Caco-2 (cell line): ENCODE data around the gene CREBL2. TPM values are rescaled to one million over a fixed set of nuclear protein-coding genes. Genes with fewer than 3 reads are reported as not detected.

ENCODE experiments used
- BruUV-seq: library from RNA; stranded (reverse); fragments of 400-500 nt; replicated peaks from 2 replicates; lab custom pipeline; 2021; lab: Mats Ljungman, UMichigan
- CTCF ChIA-PET: fragments of 300-600 bp; sonication (Branson Sonifier 250); formaldehyde crosslinking; loops from one replicate; lab custom pipeline; 2022; ENCODE audit warnings: antibody characterized with exemption; lab: Charles Lee
- POLR2A ChIA-PET: fragments of 300-600 bp; sonication (Branson Sonifier 250); formaldehyde crosslinking; loops from one replicate; lab custom pipeline; 2022; ENCODE audit warnings: antibody characterized with exemption; lab: Charles Lee
- DNase-seq, 2 experiments: peaks; one replicate each; pipeline versions ENCODE4 v3.0.0 to v3.0.0-alpha.2; 2020 to 2022
- H3K27me3 ChIP-seq: replicated peaks from 2 replicates; pipeline ENCODE4 v1.6.0; 2011; ENCODE audit warnings: low read length; ENCODE audit not compliant: control insufficient read depth, insufficient read depth
- H3K36me3 ChIP-seq: 2 replicates; pipeline ENCODE4 v1.5.1; 2011; ENCODE audit warnings: low read length; ENCODE audit not compliant: control insufficient read depth, insufficient read depth
- H3K4me1 ChIP-seq: fragments of 250-450 bp; sonication (Bioruptor Pico); 2 replicates; pipeline ENCODE4 v1.5.1; 2020; ENCODE audit warnings: mild to moderate bottlenecking
- H3K4me3 ChIP-seq: 2 replicates; pipeline ENCODE4 v1.5.1; 2011; ENCODE audit warnings: low read depth, mild to moderate bottlenecking, control low read depth, low read length
- H3K9me3 ChIP-seq: fragments of 250-450 bp; sonication (Bioruptor Pico); 2 replicates; pipeline ENCODE4 v1.5.1; 2020; ENCODE audit warnings: mild to moderate bottlenecking, moderate library complexity
- H3K27ac Mint-ChIP-seq: one replicate; pipeline ENCODE4 v1.8.0; 2022; ENCODE audit warnings: mixed read lengths; ENCODE audit not compliant: unreplicated experiment
- H3K27me3 Mint-ChIP-seq: one replicate; pipeline ENCODE4 v1.8.0; 2022; ENCODE audit warnings: mixed read lengths; ENCODE audit not compliant: insufficient read depth, unreplicated experiment
- H3K36me3 Mint-ChIP-seq: one replicate; pipeline ENCODE4 v1.8.0; 2022; ENCODE audit warnings: mild to moderate bottlenecking, mixed read lengths; ENCODE audit not compliant: insufficient read depth, unreplicated experiment
- H3K4me1 Mint-ChIP-seq: one replicate; pipeline ENCODE4 v1.8.0; 2022; ENCODE audit warnings: low read depth, mixed read lengths; ENCODE audit not compliant: unreplicated experiment
- H3K4me3 Mint-ChIP-seq: one replicate; pipeline ENCODE4 v1.8.0; 2022; ENCODE audit warnings: mild to moderate bottlenecking, moderate library complexity, mixed read lengths; ENCODE audit not compliant: unreplicated experiment
- H3K9me3 Mint-ChIP-seq: one replicate; pipeline ENCODE4 v1.8.0; 2022; ENCODE audit warnings: mixed read lengths; ENCODE audit not compliant: unreplicated experiment
- intact Hi-C: fragments of 100-400 bp; cut with micrococcal nuclease; formaldehyde crosslinking; loops from one replicate; pipeline ENCODE4 v1.10.0; 2022; ENCODE audit not compliant: unreplicated experiment
- total RNA-seq: library from RNA; stranded (reverse); gene quantifications from 2 replicates; pipeline ENCODE4 v1.2.3, GENCODE V29; 2022
- TF ChIP-seq, protein P1 (sequence below), 2 experiments: fragments of 200-600 bp in 1 of 2; IDR thresholded peaks; 1 replicate in 1 of 2; 2 replicates in 1 of 2; pipeline versions ENCODE4 v1.5.1 to v1.8.0; 2011 to 2022; ENCODE audit warnings: antibody characterized with exemption in 1 of 2, control low read depth in 1 of 2, inconsistent platforms in 1 of 2, low read depth in 1 of 2, low read length in 1 of 2, mild to moderate bottlenecking in 1 of 2, moderate library complexity in 1 of 2; ENCODE audit not compliant: insufficient read depth in 1 of 2, severe bottlenecking in 1 of 2, unreplicated experiment in 1 of 2

Gene CREBL2
- total RNA-seq, 1 experiment from 2014 or later, result 26.3 TPM

DNA sequence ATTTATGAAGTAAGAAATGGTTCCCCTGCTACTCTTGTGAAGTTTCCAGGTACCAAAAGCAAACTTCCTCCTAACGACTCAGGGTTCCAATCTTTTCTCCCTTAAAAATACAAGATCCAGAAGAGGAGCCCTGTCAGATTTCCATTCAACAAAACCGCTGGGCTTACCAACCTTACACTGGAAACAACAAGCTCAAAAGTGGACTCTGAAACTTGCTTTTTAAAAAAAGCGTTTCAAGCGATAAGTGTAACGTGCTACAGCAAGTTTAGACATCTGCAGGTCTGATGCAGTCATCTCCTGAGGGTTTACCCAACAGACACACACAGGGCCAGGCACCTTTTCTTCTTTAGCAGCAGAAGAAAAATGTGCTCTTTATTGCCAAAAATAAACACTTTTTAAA is 6.9 kb upstream of the CREBL2 start:
- no peaks in the 10 kb centered on the region for H3K9me3 Mint-ChIP-seq
- H3K9me3 ChIP-seq, result no peaks in the 10 kb centered on the region
- POLR2A ChIA-PET, result no interaction called here
- H3K4me3 Mint-ChIP-seq, result no peak overlapping the region
- CTCF ChIA-PET, result no interaction called here
- no peak for DNase-seq
- no peak overlapping the region for H3K27ac Mint-ChIP-seq
- TF ChIP-seq, protein P1, sequence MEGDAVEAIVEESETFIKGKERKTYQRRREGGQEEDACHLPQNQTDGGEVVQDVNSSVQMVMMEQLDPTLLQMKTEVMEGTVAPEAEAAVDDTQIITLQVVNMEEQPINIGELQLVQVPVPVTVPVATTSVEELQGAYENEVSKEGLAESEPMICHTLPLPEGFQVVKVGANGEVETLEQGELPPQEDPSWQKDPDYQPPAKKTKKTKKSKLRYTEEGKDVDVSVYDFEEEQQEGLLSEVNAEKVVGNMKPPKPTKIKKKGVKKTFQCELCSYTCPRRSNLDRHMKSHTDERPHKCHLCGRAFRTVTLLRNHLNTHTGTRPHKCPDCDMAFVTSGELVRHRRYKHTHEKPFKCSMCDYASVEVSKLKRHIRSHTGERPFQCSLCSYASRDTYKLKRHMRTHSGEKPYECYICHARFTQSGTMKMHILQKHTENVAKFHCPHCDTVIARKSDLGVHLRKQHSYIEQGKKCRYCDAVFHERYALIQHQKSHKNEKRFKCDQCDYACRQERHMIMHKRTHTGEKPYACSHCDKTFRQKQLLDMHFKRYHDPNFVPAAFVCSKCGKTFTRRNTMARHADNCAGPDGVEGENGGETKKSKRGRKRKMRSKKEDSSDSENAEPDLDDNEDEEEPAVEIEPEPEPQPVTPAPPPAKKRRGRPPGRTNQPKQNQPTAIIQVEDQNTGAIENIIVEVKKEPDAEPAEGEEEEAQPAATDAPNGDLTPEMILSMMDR (IDR thresholded peaks at IDR 0.05; ENCODE audit: insufficient read depth in 1 of 2, low read depth in 1 of 2, low read length in 1 of 2, severe bottlenecking in 1 of 2, unreplicated experiment in 1 of 2), result no peak
- no TSS peak for BruUV-seq
- H3K36me3 ChIP-seq, result no peaks in the 10 kb centered on the region
- H3K36me3 Mint-ChIP-seq, result no peaks in the 10 kb centered on the region
- no peaks in the 10 kb centered on the region for H3K27me3 Mint-ChIP-seq
- H3K27me3 ChIP-seq, result no peaks in the 10 kb centered on the region
- peaks cover 24% of the 10 kb centered on the region for H3K4me1 Mint-ChIP-seq
- H3K4me1 ChIP-seq, result peaks cover 17% of the 10 kb centered on the region
- intact Hi-C loops, result no loop called here
- no peak overlapping the region for H3K4me3 ChIP-seq

DNA sequence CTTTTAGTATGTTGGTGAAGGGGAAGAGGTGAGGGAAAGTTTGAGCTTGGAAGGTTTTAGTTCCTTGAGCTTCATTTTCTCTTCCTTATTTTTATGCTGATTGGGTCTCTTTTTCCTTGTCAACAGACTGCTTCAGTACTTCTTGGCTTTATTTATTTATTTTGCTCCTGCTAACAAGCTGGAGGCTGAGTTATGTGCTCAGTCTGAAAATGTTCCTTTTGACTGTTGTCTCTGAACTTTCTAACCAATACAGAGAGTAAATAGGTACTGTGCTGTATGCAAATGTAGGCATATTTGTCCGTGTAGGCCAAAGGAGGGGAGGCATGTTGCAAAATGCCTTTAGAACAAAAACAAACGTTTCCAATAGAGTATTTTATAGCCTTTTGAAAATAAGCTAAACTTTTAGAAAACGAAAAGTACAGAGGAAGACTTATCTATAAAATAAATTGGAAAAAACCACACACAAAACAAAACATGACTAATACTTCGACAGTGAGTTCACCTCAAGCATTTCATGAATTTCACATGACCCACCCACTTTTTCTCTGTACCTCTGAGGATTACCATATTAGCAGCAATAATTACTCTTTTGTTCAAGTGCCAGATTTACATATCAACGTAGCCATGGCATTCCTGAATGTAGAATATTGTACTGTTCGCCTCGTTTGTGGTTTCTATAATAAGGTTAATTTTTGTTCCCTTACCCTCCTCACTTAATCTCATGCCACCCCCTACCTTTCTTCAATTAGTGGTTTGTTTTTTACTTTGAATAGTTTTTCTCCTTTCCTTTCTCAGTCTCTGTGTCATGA is 4.7 kb upstream of the CREBL2 start:
- POLR2A ChIA-PET, result interaction anchor here (0.7 kb wide), 1 partner anchor 334 kb away, joined by 7 read pairs; no protein-coding TSS in a partner anchor
- H3K4me1 ChIP-seq, result peaks cover 12% of the 10 kb centered on the region; the same call in 1 of the 2 replicates
- peaks cover 7% of the 10 kb centered on the region for H3K36me3 Mint-ChIP-seq
- BruUV-seq, result no TSS peak
- no peaks in the 10 kb centered on the region for H3K9me3 Mint-ChIP-seq
- no peak overlapping the region for H3K4me3 ChIP-seq
- CTCF ChIA-PET, result interaction anchor here (0.9 to 1.0 kb wide), 3 partner anchors 22 to 230 kb away, joined by 3 read pairs; no protein-coding TSS in a partner anchor
- no peaks in the 10 kb centered on the region for H3K27me3 ChIP-seq
- intact Hi-C loops, result no loop called here
- no peaks in the 10 kb centered on the region for H3K27me3 Mint-ChIP-seq
- no peak for DNase-seq
- peaks cover 20% of the 10 kb centered on the region for H3K4me1 Mint-ChIP-seq
- TF ChIP-seq, protein P1 (IDR thresholded peaks at IDR 0.05; ENCODE audit: insufficient read depth in 1 of 2, low read depth in 1 of 2, low read length in 1 of 2, severe bottlenecking in 1 of 2, unreplicated experiment in 1 of 2), result no peak
- H3K36me3 ChIP-seq, result no peaks in the 10 kb centered on the region
- H3K4me3 Mint-ChIP-seq, result no peak overlapping the region
- peak overlapping the region; percentile 7 for H3K27ac Mint-ChIP-seq
- H3K9me3 ChIP-seq, result no peaks in the 10 kb centered on the region

DNA sequence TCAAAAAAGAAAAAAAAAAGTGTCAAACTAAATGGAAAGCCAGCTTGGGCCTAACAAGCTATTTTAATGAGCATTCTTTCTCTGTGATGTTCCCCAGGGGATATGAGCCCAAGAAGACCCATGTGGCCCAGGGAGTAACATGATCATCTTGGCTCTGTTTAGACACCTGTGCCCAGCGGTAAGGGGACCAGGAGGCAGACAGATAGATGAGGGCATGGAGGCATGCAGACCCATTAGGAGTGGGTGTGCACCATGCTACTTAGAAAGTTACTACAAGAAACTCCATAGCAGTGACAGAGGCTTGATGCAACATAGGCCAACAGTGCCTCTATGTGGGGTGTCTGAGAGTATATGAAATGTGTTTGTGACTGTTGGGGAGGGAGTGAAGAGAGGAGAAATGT is 3.1 kb upstream of the CREBL2 start:
- H3K4me3 Mint-ChIP-seq, result no peak overlapping the region
- TF ChIP-seq, protein P1 (IDR thresholded peaks at IDR 0.05; ENCODE audit: insufficient read depth in 1 of 2, low read depth in 1 of 2, low read length in 1 of 2, severe bottlenecking in 1 of 2, unreplicated experiment in 1 of 2), result peak in 1 of 2 experiments; percentile 38
- peak; percentile 52 to 54 for DNase-seq
- Histone ChIP-seq H3K4me1 (peaks cover 12% of the 10 kb centered on the region), H3K27me3 (no peaks in the 10 kb centered on the region), H3K9me3 (no peaks in the 10 kb centered on the region), H3K4me3 (no peak overlapping the region), H3K36me3 (no peaks in the 10 kb centered on the region)
- no peaks in the 10 kb centered on the region for H3K27me3 Mint-ChIP-seq
- ChIA-PET CTCF (interaction anchor here (0.7 to 1.0 kb wide), 2 partner anchors 224 to 232 kb away, joined by 3 to 5 read pairs; no protein-coding TSS in a partner anchor), POLR2A (no interaction called here)
- H3K27ac Mint-ChIP-seq, result no peak overlapping the region
- BruUV-seq, result no TSS peak
- H3K4me1 Mint-ChIP-seq, result peaks cover 26% of the 10 kb centered on the region
- intact Hi-C loops, result loop anchor here (1.0 kb wide), 1 partner anchor 232 kb away; no protein-coding TSS in a partner anchor
- H3K36me3 Mint-ChIP-seq, result peaks cover 7% of the 10 kb centered on the region
- no peaks in the 10 kb centered on the region for H3K9me3 Mint-ChIP-seq
